Esophagus squamous epithelium (tissue), 4 donors: Measurements from ENCODE around the gene FGD6.

Experiments
- CTCF ChIP-seq, 6 experiments: fragments of 450-650 bp in 4 of 6; fragments of 200-600 bp in 2 of 6; sonication (generic) in 2 of 6; IDR thresholded peaks; one replicate each; pipeline ENCODE4 v1.5.1; 2016 to 2019; ENCODE audit warnings: antibody characterized with exemption in 6 of 6, mild to moderate bottlenecking in 4 of 6, moderate library complexity in 4 of 6
- POLR2A ChIP-seq, 4 donors: fragments of 450-650 bp; IDR thresholded peaks; one replicate each; pipeline ENCODE4 v1.6.1; 2017; ENCODE audit warnings: antibody characterized with exemption in 4 of 4, mild to moderate bottlenecking in 4 of 4, moderate library complexity in 3 of 4

- TF ChIP-seq CTCF (IDR thresholded peaks at IDR 0.05) (no peak), POLR2A (IDR thresholded peaks at IDR 0.05) (no peak)
Observed at GRCh38 chr12:95129115-95129514, 88.2 kb downstream of the FGD6 start.
